ENCODE data around the gene KIF6.
"Not testable (repeated sequence)": the region's sequence is repeated elsewhere in the genome, so short reads cannot be mapped to it uniquely, and the experiment has no call there.

KIF6 gene

DNA sequence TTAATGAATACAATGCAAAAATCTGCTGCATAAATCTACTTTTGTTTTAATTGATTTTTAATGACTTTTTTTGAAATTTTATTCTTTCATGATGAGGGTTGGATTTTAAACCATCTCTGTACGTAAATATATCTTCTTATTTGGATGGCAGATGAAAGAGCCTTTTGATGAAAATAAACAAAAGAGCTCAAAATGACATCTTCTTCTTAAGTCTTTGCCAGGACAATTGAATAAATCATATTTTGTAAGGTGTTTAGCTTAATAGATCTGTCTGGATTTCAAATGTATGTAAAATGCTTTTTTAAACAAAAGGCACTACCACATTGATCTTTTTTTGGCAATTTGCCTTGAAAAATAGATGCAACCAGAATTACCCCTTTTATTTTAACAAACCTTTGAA is 39.3 kb downstream of the KIF6 start:
- in situ Hi-C loops (cut with HindIII; ENCODE audit: low sequenced_read_pairs) = no loop called here
- TF ChIP-seq, protein P1, sequence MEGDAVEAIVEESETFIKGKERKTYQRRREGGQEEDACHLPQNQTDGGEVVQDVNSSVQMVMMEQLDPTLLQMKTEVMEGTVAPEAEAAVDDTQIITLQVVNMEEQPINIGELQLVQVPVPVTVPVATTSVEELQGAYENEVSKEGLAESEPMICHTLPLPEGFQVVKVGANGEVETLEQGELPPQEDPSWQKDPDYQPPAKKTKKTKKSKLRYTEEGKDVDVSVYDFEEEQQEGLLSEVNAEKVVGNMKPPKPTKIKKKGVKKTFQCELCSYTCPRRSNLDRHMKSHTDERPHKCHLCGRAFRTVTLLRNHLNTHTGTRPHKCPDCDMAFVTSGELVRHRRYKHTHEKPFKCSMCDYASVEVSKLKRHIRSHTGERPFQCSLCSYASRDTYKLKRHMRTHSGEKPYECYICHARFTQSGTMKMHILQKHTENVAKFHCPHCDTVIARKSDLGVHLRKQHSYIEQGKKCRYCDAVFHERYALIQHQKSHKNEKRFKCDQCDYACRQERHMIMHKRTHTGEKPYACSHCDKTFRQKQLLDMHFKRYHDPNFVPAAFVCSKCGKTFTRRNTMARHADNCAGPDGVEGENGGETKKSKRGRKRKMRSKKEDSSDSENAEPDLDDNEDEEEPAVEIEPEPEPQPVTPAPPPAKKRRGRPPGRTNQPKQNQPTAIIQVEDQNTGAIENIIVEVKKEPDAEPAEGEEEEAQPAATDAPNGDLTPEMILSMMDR (IDR thresholded peaks at IDR 0.05; ENCODE audit: low read depth, low read length) = no peak
- no peak overlapping the region for H3K4me3 ChIP-seq (ENCODE audit: low read depth, low read length)
- DNase-seq (ENCODE audit: low read depth, low spot score) = no peak

DNA sequence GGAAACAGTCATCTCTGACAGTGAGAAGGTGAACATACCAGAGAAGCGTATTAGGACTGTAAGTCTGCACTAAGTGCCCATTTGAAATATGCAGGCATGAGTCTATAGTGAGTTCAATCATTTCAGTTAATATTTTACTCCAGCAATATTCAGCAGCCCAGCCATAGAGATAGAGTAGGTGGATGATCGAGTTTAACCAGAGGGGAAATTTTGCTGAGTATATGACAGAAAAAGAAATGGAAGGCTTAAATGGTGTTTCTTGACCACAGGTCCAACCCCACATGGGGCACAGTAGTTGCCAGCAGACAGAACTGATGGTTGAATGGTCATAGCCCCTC is 39.8 kb downstream of the KIF6 start:
- in situ Hi-C loops (cut with HindIII; ENCODE audit: low sequenced_read_pairs) = no loop called here
- no peak for DNase-seq (ENCODE audit: low read depth, low spot score)
- H3K4me3 ChIP-seq (ENCODE audit: low read depth, low read length) = no peak overlapping the region
- TF ChIP-seq, protein P1 (IDR thresholded peaks at IDR 0.05; ENCODE audit: low read depth, low read length) = no peak

GRCh38 chr6:39684790-39685488 is 40.3 kb downstream of the KIF6 start:
- TF ChIP-seq, protein P1 (IDR thresholded peaks at IDR 0.05; ENCODE audit: low read depth, low read length) = no peak
- no peak overlapping the region for H3K4me3 ChIP-seq (ENCODE audit: low read depth, low read length)
- no peak for DNase-seq (ENCODE audit: low read depth, low spot score)
- in situ Hi-C loops (cut with HindIII; ENCODE audit: low sequenced_read_pairs) = no loop called here

DNA sequence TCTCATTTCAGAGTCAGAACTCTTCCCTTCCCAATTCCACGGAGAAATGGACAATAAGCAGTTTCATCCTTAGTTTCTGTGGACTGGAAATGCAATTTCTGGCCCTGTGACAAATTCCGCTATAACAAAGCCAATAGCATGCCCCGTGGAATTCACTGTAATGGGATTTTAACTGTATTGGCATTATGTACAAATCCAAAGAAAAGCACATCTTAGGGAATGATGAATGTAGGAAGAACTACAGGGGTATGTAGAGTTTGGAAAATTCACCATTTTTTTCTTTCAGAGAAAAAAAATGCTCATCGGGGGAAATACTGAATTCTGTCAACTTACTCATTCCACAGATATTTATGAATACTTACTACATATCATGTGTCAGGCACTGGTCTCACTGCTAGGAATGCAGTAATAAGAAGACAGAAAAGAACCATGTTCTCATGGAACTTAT is 43.5 kb downstream of the KIF6 start:
- peak; percentile 38 for DNase-seq (ENCODE audit: low read depth, low spot score)
- TF ChIP-seq, protein P1 (IDR thresholded peaks at IDR 0.05; ENCODE audit: low read depth, low read length) = no peak
- in situ Hi-C loops (cut with HindIII; ENCODE audit: low sequenced_read_pairs) = no loop called here
- no peak overlapping the region for H3K4me3 ChIP-seq (ENCODE audit: low read depth, low read length)

DNA sequence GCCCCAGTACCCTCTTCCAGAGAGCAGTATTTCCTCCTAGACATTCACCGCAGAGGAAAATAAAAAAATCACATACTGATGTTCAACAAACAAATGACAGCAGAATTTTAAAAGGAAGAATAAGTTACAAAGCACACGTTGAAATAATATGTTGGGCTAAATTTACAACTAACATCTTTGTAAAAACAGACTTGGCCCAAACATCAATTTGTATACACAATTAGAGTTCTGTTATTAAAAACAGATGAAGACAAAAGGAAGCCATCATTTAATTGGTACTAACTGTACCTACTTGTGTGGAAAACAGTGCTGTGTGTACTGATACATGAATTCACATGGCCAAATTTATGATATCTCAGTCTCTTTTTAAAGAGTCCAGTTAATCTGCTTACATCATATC is 46.3 kb downstream of the KIF6 start:
- H3K4me3 ChIP-seq (ENCODE audit: low read depth, low read length) = no peak overlapping the region
- in situ Hi-C loops (cut with HindIII; ENCODE audit: low sequenced_read_pairs) = no loop called here
- no peak for DNase-seq (ENCODE audit: low read depth, low spot score)
- TF ChIP-seq, protein P1 (IDR thresholded peaks at IDR 0.05; ENCODE audit: low read depth, low read length) = no peak

DNA sequence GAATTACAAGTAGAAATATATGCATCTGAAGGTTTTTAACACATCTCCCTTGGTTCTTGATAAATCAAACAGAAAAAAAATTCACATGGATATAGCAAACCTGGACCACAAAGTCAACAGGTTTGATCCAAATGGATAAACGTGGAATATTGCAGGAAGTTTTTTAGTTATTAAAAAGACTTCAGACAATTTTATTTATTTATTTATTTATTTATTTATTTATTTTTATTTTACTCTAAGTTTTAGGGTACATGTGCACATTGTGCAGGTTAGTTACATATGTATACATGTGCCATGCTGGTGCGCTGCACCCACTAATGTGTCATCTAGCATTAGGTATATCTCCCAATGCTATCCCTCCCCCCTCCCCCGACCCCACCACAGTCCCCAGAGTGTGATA is 47.9 kb downstream of the KIF6 start:
- H3K4me3 ChIP-seq (ENCODE audit: low read depth, low read length); in situ Hi-C loops (cut with HindIII; ENCODE audit: low sequenced_read_pairs); DNase-seq (ENCODE audit: low read depth, low spot score): not testable (repeated sequence)

GRCh38 chr6:39670519-39670918 is 54.7 kb downstream of the KIF6 start:
- no peak for DNase-seq (ENCODE audit: low read depth, low spot score)
- in situ Hi-C loops (cut with HindIII; ENCODE audit: low sequenced_read_pairs) = no loop called here
- TF ChIP-seq, protein P1 (IDR thresholded peaks at IDR 0.05; ENCODE audit: low read depth, low read length) = no peak
- no peak overlapping the region for H3K4me3 ChIP-seq (ENCODE audit: low read depth, low read length)

Measured in astrocyte of the spinal cord (primary cell).